ENCODE data around the gene DLGAP1. TPM values are rescaled to one million over a fixed set of nuclear protein-coding genes. Genes with fewer than 3 reads are reported as not detected.

The DLGAP1 gene
- total and polyA plus RNA-seq, 4 donors, result 0.54 to 11.8 (median 3.1) TPM

DNA sequence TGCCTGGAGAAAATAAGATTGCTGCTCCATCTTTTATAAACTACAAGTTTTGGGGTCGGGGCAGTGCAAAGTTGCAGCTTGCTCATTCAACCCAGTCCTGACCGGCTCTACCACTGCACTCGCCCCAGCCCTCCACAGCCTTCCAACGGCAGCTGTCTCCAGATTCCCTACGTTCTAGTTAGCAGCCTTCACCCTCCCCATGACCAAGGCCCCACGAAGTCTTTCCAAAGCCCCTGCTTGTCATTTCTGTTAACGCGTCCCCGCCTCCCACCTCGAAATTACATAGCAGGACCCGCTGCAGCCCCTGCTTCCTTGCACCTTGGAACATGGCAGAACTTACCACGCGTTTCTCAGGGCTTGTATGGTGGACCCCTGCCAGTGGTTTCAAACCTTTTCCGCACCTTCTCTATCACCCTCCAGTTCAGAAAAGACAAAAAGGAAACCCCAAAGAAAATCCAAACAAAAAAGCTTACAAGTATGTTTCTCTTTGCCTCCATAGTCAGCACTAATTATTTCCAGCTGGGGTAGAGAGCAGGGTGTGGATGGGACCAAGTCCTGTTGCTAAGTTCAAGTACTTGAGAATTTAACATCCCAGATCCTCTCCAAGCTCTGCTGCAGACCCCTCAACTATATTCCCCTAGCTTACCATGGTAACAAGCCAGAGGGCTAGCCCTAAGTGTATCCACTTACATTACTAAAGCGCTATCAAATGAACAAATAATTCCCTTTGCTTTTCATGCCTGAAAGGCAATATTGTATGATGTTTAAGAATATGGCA, 843.6 kb downstream of the DLGAP1 start:
- Histone ChIP-seq H3K9ac (ENCODE audit: insufficient read depth in 1 of 2, low read length in 2 of 2) (no peak overlapping the region), H3K9me3 (ENCODE audit: control insufficient read depth in 4 of 4, insufficient read depth in 3 of 4, low read length in 3 of 4) (no peaks in the 10 kb centered on the region), H3K4me3 (no peak overlapping the region), H3K27ac (ENCODE audit: low read depth in 1 of 2, low read length in 1 of 2) (no peak overlapping the region), H3K27me3 (ENCODE audit: control insufficient read depth in 3 of 3, insufficient read depth in 3 of 3, low read length in 2 of 3) (no peaks in the 10 kb centered on the region), H3K4me1 (ENCODE audit: control insufficient read depth in 5 of 5, insufficient read depth in 5 of 5, low read length in 5 of 5) (peaks cover 0 to 19% (median 0%) of the 10 kb centered on the region in 5 donors), H3K36me3 (ENCODE audit: control insufficient read depth in 4 of 4, insufficient read depth in 4 of 4, low read length in 4 of 4) (no peaks in the 10 kb centered on the region)
- DNase-seq (peak in 1 of 3 donors; percentile 35), ATAC-seq (ENCODE audit: insufficient read depth, low FRiP score) (no peak)
- no peak for TF ChIP-seq CTCF (IDR thresholded peaks at IDR 0.05; ENCODE audit: control extremely low read depth, extremely low read depth)
- 80 to 87% methylated on average over 15 of the region's 15 CpGs for WGBS, 2 donors

- Histone ChIP-seq H3K36me3 (ENCODE audit: control insufficient read depth in 4 of 4, insufficient read depth in 4 of 4, low read length in 4 of 4) (no peaks in the 10 kb centered on the region), H3K4me3 (no peak overlapping the region), H3K9ac (ENCODE audit: insufficient read depth in 1 of 2, low read length in 2 of 2) (no peak overlapping the region), H3K4me1 (ENCODE audit: control insufficient read depth in 5 of 5, insufficient read depth in 5 of 5, low read length in 5 of 5) (peaks cover 0 to 26% (median 4%) of the 10 kb centered on the region in 5 donors), H3K27ac (ENCODE audit: low read depth in 1 of 2, low read length in 1 of 2) (no peak overlapping the region), H3K9me3 (ENCODE audit: control insufficient read depth in 4 of 4, insufficient read depth in 3 of 4, low read length in 3 of 4) (no peaks in the 10 kb centered on the region), H3K27me3 (ENCODE audit: control insufficient read depth in 3 of 3, insufficient read depth in 3 of 3, low read length in 2 of 3) (no peaks in the 10 kb centered on the region)
- WGBS, 2 donors, result 87 to 92% methylated on average over 6 of the region's 6 CpGs
- no peak for ATAC-seq (ENCODE audit: insufficient read depth, low FRiP score)
- TF ChIP-seq CTCF (IDR thresholded peaks at IDR 0.05; ENCODE audit: control extremely low read depth, extremely low read depth), result no peak
- no peak for DNase-seq
Measured at GRCh38 chr18:3610813-3611212, 844.3 kb downstream of the DLGAP1 start.

DNA sequence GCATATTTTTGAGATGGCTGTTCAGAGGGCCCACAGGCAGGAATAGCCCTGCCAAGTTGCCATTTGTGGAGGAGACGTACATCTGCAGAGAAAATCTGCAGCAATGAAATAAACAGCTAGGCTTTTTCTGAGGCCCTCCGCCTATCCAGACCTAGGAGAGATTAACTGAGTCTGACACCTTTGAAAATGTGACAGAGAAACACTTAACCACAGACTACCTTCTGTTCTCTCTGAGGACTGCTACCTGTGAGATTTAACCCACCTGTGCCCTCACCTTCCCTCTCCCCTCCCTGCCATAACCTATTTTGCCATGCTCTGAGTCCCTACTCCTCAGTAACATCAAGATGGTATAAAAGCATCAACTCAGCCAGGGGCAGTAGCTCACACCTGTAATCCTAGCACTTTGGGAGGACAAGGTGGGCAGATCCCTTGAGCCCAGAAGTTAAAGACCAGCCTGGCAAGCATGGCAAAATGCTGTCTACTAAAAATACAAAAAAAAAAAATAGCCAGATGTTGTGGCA, 844.9 kb downstream of the DLGAP1 start:
- WGBS, 2 donors, result 90 to 92% methylated on average over 2 of the region's 2 CpGs
- Histone ChIP-seq H3K9ac (ENCODE audit: insufficient read depth in 1 of 2, low read length in 2 of 2) (no peak overlapping the region), H3K4me3 (no peak overlapping the region), H3K27me3 (ENCODE audit: control insufficient read depth in 3 of 3, insufficient read depth in 3 of 3, low read length in 2 of 3) (no peaks in the 10 kb centered on the region), H3K36me3 (ENCODE audit: control insufficient read depth in 4 of 4, insufficient read depth in 4 of 4, low read length in 4 of 4) (no peaks in the 10 kb centered on the region), H3K4me1 (ENCODE audit: control insufficient read depth in 5 of 5, insufficient read depth in 5 of 5, low read length in 5 of 5) (peaks cover 0 to 27% (median 6%) of the 10 kb centered on the region in 5 donors), H3K27ac (ENCODE audit: low read depth in 1 of 2, low read length in 1 of 2) (no peak overlapping the region), H3K9me3 (ENCODE audit: control insufficient read depth in 4 of 4, insufficient read depth in 3 of 4, low read length in 3 of 4) (no peaks in the 10 kb centered on the region)
- no peak for TF ChIP-seq CTCF (IDR thresholded peaks at IDR 0.05; ENCODE audit: control extremely low read depth, extremely low read depth)
- ATAC-seq (ENCODE audit: insufficient read depth, low FRiP score) (no peak), DNase-seq (no peak)

Measured in lung (tissue), 12 donors.